Measurements from ENCODE around the gene MAP1B.

MAP1B gene

GRCh38 chr5:72205431-72206009 is 98.2 kb downstream of the MAP1B start:
- no peak for DNase-seq (ENCODE audit: low read depth)
- TF ChIP-seq CTCF (IDR thresholded peaks at IDR 0.05; ENCODE audit: low read length, missing control alignments), result no peak
- no peak overlapping the region for H3K4me3 ChIP-seq (replicated peaks; ENCODE audit: low read depth, low read length)

- no peak for TF ChIP-seq CTCF (IDR thresholded peaks at IDR 0.05; ENCODE audit: low read length, missing control alignments)
- no peak for DNase-seq (ENCODE audit: low read depth)
- no peak overlapping the region for H3K4me3 ChIP-seq (replicated peaks; ENCODE audit: low read depth, low read length)
These were observed 98.9 kb downstream of the MAP1B start for GRCh38 chr5:72206160-72206559.

GRCh38 chr5:72206994-72207393 is 99.7 kb downstream of the MAP1B start:
- H3K4me3 ChIP-seq (replicated peaks; ENCODE audit: low read depth, low read length), result no peak overlapping the region
- no peak for TF ChIP-seq CTCF (IDR thresholded peaks at IDR 0.05; ENCODE audit: low read length, missing control alignments)
- no peak for DNase-seq (ENCODE audit: low read depth)

GRCh38 chr5:72208324-72208926 is 101.2 kb downstream of the MAP1B start:
- TF ChIP-seq CTCF (IDR thresholded peaks at IDR 0.05; ENCODE audit: low read length, missing control alignments), result no peak

GRCh38 chr5:72209147-72210115 is 102.2 kb downstream of the MAP1B start:
- DNase-seq (ENCODE audit: low read depth), result no peak
- H3K4me3 ChIP-seq (replicated peaks; ENCODE audit: low read depth, low read length), result no peak overlapping the region
- no peak for TF ChIP-seq CTCF (IDR thresholded peaks at IDR 0.05; ENCODE audit: low read length, missing control alignments)

More at GRCh38 chr5:72208324-72208926, 101.2 kb downstream of the MAP1B start:
- no peak for DNase-seq (ENCODE audit: low read depth)
- H3K4me3 ChIP-seq (replicated peaks; ENCODE audit: low read depth, low read length), result no peak overlapping the region

- H3K4me3 ChIP-seq (replicated peaks; ENCODE audit: low read depth, low read length), result peak overlapping the region; percentile 8
- DNase-seq (ENCODE audit: low read depth), result peak; percentile 82
- no peak for TF ChIP-seq CTCF (IDR thresholded peaks at IDR 0.05; ENCODE audit: low read length, missing control alignments)
These were observed 103.8 kb downstream of the MAP1B start for GRCh38 chr5:72210888-72211678.
